NCI-H187 (cell line): ENCODE results near the gene FYB2.
A peak's percentile ranks its signal among the peaks of the same experiment; 100 is the strongest.
"Not testable (repeated sequence)": the region's sequence is repeated elsewhere in the genome, so short reads cannot be mapped to it uniquely, and the experiment has no call there.

Experiments used
- DNase-seq, 2 experiments: peaks; one replicate each; lab custom pipeline; 2025; lab: John Stamatoyannopoulos, UW

The FYB2 gene

GRCh38 chr1:56790036-56790435 is 29.2 kb downstream of the FYB2 start:
- DNase-seq = no peak

DNA sequence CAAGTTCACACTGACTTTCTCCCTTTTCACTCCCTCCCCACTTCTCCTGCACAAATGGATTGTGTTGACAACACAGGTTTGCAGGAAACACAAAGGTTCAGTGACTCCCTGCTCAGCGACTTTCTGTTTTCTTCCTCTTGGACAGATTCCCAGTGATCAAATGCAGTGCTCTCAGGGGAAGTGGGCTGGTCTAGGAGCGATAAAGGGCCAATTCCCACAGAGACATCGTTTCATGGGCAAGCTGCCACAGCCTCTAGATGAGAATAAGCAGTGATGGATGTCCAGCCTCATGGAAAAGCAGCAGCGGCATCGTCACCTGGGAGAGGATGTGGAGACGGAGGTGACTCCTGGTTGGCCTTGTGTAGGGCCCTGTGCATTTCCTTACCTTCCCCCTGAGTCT is 30.6 kb downstream of the FYB2 start:
- peak; percentile 18 to 32 for DNase-seq

GRCh38 chr1:56788102-56788501 is 31.1 kb downstream of the FYB2 start:
- no peak for DNase-seq

- DNase-seq = no peak
Observed at GRCh38 chr1:56787330-56787729, 31.9 kb downstream of the FYB2 start.

DNA sequence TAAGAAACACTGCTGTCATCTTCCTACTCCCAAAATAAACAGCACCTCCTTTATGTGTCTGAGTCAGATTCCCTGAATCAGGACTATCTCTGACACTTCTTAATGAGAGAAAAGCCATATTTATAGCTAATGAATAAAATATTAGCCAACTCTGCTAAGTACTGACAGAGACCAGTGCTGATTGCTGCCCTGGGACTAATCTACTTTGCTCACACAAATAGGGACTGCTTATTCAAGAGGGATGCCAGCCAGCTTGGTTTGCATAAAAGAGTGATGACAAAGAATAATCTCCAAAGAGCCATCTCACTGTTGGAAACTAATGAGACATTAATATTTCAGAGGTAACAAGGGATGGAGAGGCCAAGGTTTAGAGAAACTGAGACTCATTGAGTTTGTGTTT is 36.4 kb downstream of the FYB2 start:
- DNase-seq = no peak

DNA sequence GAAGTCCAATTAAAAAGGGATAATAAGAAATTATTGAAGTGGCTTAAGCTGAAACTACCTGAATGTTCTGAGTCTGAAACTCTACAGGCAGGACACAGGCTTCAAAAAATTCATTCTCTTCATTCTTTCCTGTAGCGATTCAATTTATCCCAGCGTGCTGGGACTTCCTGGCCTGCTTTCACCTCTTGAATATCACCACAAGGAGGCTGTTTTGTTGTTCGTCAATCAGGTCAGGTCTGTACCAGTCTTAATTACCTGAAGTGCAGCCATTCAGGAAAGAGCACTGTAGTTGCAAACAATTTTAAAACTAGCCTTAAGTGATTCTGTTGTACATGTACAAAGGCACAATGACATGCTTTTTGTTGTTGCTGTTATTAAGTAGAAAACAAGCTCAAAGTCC is 38.4 kb downstream of the FYB2 start:
- DNase-seq = no peak

- no peak for DNase-seq
Observed at GRCh38 chr1:56780128-56780750, 39.0 kb downstream of the FYB2 start.

- DNase-seq = no peak
Observed at GRCh38 chr1:56777972-56778371, 41.2 kb downstream of the FYB2 start.

DNA sequence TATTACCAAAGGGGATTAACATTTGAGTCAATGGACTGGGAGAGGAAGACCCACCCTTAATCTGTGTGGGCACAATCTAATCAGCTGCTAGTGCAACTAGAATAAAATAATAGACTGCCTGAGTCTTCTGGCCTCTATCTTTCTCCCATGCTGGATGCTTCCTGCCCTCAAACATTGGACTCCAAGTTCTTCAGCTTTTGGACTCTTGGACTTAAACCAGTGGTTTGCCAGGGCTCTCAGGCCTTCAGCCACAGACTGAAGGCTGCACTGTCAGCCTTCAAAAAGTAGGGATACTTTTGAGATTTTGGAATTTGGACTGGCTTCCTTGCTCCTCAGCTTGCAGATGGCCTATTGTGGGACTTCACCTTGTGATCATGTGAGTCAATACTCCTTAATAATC is 44.5 kb downstream of the FYB2 start:
- DNase-seq = not testable (repeated sequence)

GRCh38 chr1:56774067-56774609 is 45.1 kb downstream of the FYB2 start:
- no peak for DNase-seq

DNA sequence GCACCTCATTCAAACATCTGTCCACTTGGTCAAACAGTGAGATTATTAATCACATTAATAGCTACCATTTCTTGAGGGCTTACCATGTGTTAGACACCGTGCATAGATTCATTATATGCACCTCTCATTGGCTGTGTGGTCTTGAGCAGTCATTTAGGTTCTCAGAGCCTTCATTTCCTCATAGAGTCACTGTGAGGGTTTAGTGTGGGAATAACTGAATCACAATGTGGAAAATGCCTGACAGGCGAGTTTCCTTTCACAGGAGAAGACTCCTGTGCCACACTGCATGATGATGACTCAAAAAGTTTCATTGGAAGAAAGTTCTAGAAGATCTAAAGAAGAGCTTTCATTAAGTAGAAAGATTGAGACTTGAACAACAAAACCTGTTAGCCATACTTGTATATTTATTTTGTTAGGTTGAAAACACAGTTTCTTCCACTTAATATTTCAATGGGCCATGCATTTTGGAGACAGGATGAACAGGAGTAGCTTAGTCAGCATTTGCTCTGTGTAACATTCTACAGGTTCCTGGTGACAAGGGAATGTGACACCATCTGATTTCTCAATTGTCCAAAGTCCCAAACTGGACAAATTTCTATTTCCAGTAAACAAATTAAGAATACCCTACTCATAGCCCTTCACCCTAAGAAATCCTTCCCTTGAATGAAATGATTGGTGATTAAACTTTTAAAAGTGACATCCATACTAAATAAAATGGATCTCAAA is 45.7 kb downstream of the FYB2 start:
- DNase-seq = no peak

- no peak for DNase-seq
Observed at GRCh38 chr1:56771717-56772116, 47.5 kb downstream of the FYB2 start.

- DNase-seq = no peak
Observed at GRCh38 chr1:56758794-56759193, 60.4 kb downstream of the FYB2 start.

DNA sequence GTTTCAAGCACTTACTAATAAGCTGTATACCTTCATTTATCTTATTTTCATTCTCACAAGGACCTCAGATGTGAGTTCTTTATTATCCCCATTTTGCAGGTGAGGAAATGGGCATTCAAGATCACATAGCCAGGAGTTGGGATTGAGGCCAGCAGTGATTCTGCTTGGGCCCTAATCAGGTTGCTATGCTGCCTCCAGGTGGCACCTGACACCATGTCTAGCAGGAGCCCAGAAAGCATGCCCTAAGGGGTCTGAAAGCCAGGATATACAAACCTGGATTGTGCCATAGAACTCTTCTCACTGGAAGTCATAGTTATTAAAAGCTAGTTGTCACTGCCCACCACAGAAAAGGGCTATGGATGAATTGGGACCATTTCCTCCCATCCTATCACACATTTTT is 61.1 kb downstream of the FYB2 start:
- no peak for DNase-seq

GRCh38 chr1:56755911-56756310 is 63.3 kb downstream of the FYB2 start:
- no peak for DNase-seq

- no peak for DNase-seq
Observed at GRCh38 chr1:56754708-56755479, 64.3 kb downstream of the FYB2 start.

DNA sequence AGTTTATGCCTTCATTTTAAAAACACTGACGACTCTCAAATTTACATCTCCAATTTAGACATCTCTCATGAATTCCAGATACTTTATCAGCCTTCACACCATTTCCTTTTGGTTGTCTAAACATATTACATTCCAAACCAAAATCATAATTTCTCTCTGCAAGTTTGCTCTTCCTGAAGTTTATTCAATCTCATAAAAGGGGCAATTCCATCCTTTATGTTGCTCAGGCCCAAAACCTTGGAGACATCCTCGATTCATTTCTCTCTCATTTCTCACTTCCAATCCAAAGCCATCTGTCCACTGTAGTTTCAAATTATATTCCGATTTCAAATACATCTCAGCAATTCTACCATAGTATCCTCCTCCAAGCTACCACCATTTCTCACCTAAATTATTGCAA is 74.0 kb downstream of the FYB2 start:
- DNase-seq = no peak

- DNase-seq = no peak
Observed at GRCh38 chr1:56728964-56729363, 90.2 kb downstream of the FYB2 start.

- no peak for DNase-seq
Observed at GRCh38 chr1:56726706-56727105, 92.5 kb downstream of the FYB2 start.

GRCh38 chr1:56719171-56719570 is 100.0 kb downstream of the FYB2 start:
- no peak for DNase-seq

DNA sequence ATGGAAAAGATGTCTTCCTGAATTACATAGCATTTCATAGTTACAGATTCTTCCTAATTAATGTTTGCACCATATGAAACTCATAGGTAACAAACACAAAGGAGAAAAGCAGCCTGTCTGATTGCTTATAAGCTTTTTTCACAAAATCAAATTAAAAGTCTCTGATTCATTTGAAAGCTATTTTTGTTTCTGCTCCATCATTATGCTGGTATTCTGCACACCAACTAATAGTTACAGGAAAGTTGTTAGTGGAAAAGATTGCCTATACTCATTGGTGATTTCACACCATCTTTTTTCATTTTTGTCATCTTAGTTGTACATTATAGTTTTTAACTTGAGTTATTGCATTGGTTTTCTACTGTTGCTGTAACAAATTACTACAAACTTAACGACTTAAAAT is 104.0 kb downstream of the FYB2 start:
- no peak for DNase-seq

DNA sequence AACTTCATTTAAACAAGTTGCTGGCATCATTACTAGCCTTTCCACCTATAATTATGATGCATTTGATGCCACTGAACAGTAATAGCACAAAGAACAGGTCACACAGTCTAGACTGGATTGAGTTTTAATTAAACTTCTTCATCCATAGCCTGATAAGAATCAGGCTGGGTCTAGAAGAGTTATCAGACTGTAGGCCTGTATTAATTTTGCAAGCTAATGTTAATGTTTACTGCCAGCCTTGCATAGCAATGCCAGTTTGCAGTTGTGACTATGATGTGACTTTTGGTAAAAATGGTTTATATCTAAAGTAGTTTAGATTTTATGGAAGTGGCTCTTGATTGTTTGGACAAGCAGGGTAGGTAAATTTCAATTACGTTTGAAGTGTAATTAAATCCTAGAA is 106.1 kb downstream of the FYB2 start:
- no peak for DNase-seq

GRCh38 chr1:56712150-56712549 is 107.1 kb downstream of the FYB2 start:
- no peak for DNase-seq
